H1 (cell line): ENCODE data around the gene LMX1B.

ENCODE experiments used
- CTCF ChIP-seq, 3 experiments: IDR thresholded peaks; 1 replicate in 2 of 3; 2 replicates in 1 of 3; pipeline versions ENCODE4 v1.5.1 to v1.6.1; 2011; ENCODE audit warnings: low read length in 3 of 3, mild to moderate bottlenecking in 3 of 3, inconsistent platforms in 2 of 3, low read depth in 1 of 3, moderate library complexity in 1 of 3; ENCODE audit not compliant: insufficient read depth in 1 of 3; ENCODE audit errors: control extremely low read depth in 1 of 3
- EP300 ChIP-seq, 2 experiments: IDR thresholded peaks; 1 replicate in 1 of 2; 2 replicates in 1 of 2; pipeline ENCODE4 v1.6.1; 2011 to 2012; ENCODE audit warnings: low read depth in 2 of 2, low read length in 2 of 2, mild to moderate bottlenecking in 2 of 2, borderline replicate concordance in 1 of 2, inconsistent platforms in 1 of 2, moderate library complexity in 1 of 2
- HDAC2 ChIP-seq, 2 experiments: fragments of 300-600 bp in 1 of 2; sonication (generic) in 1 of 2; IDR thresholded peaks; 2 replicates each; pipeline ENCODE4 v1.6.1; 2011 to 2012; ENCODE audit warnings: low read depth in 2 of 2, low read length in 2 of 2, mild to moderate bottlenecking in 2 of 2, moderate library complexity in 2 of 2, borderline replicate concordance in 1 of 2, inconsistent platforms in 1 of 2
- HDAC6 ChIP-seq: IDR thresholded peaks from one replicate; pipeline ENCODE4 v1.7.1; 2012; ENCODE audit warnings: low read depth, mild to moderate bottlenecking, inconsistent platforms, low read length, moderate library complexity
- POLR2A ChIP-seq, 2 experiments: IDR thresholded peaks; 1 replicate in 1 of 2; 2 replicates in 1 of 2; pipeline ENCODE4 v1.6.1; 2011; ENCODE audit warnings: low read depth in 2 of 2, low read length in 2 of 2, mild to moderate bottlenecking in 2 of 2; ENCODE audit errors: control extremely low read depth in 1 of 2
- SAP30 ChIP-seq: fragments of 300-600 bp; sonication (generic); IDR thresholded peaks from 2 replicates; pipeline ENCODE4 v1.7.1; 2012; ENCODE audit warnings: low read length, moderate library complexity, mild to moderate bottlenecking, inconsistent platforms; ENCODE audit not compliant: insufficient read depth, insufficient replicate concordance
- SIN3A ChIP-seq, 2 experiments: IDR thresholded peaks in 1 of 2; conservative IDR thresholded peaks in 1 of 2; 2 replicates each; pipeline ENCODE4 v1.6.1; 2011 to 2012; ENCODE audit warnings: low read length in 2 of 2, improper control_type of control experiment in 1 of 2, low read depth in 1 of 2, mild to moderate bottlenecking in 1 of 2
- SUZ12 ChIP-seq: fragments of 200-600 bp; sonication (generic); IDR thresholded peaks from 2 replicates; pipeline ENCODE4 v1.6.1; 2012; ENCODE audit warnings: mild to moderate bottlenecking, inconsistent platforms, low read length, moderate library complexity, mixed read lengths
- TEAD4 ChIP-seq: IDR thresholded peaks from 2 replicates; pipeline ENCODE4 v1.6.1; 2012; ENCODE audit warnings: low read depth, low read length, inconsistent platforms, mixed read lengths
- USF2 ChIP-seq: IDR thresholded peaks from 2 replicates; pipeline ENCODE4 v1.6.1; 2011; ENCODE audit warnings: low read length, improper control_type of control experiment

GRCh38 chr9:126692759-126693427, 79.2 kb downstream of the LMX1B start:
- TF ChIP-seq EP300 (IDR thresholded peaks at IDR 0.05; ENCODE audit: borderline replicate concordance in 1 of 2, low read depth in 2 of 2, low read length in 2 of 2): no peak
- TF ChIP-seq SAP30: no peak
- no peak for TF ChIP-seq CTCF (IDR thresholded peaks at IDR 0.05; ENCODE audit: control extremely low read depth in 1 of 3, insufficient read depth in 1 of 3, low read depth in 1 of 3, low read length in 3 of 3)
- no peak for TF ChIP-seq HDAC6
- TF ChIP-seq USF2: no peak
- TF ChIP-seq SIN3A (conservative IDR thresholded peaks at IDR 0.05 in 1 of 2, IDR thresholded peaks at IDR 0.05 in 1 of 2; ENCODE audit: low read depth in 1 of 2, low read length in 2 of 2): no peak
- TF ChIP-seq POLR2A (IDR thresholded peaks at IDR 0.05; ENCODE audit: control extremely low read depth in 1 of 2, low read depth in 2 of 2, low read length in 2 of 2): no peak
- TF ChIP-seq TEAD4: no peak
- TF ChIP-seq HDAC2 (IDR thresholded peaks at IDR 0.05; ENCODE audit: borderline replicate concordance in 1 of 2, low read depth in 2 of 2, low read length in 2 of 2): no peak
- no peak for TF ChIP-seq SUZ12
